HG02678 (cell line): ENCODE measurements around the gene ST6GALNAC3.
A peak's percentile ranks its signal among the peaks of the same experiment; 100 is the strongest.
"Not testable (repeated sequence)": the region's sequence is repeated elsewhere in the genome, so short reads cannot be mapped to it uniquely, and the experiment has no call there.

Experiments
- ATAC-seq: cut with Tn5 transposase; IDR thresholded peaks from one replicate; pipeline ENCODE4 v1.9.1; 2021; ENCODE audit warnings: mild to moderate bottlenecking, moderate library complexity; ENCODE audit not compliant: unreplicated experiment

ST6GALNAC3 gene

GRCh38 chr1:76074321-76075187 lies at the start of gene ST6GALNAC3:
ST6GALNAC3 (plus strand) TSS chr1:76074746.
- peak; percentile 85 for ATAC-seq

- ATAC-seq: no peak
Observed at GRCh38 chr1:76027341-76027740, 47.2 kb upstream of the ST6GALNAC3 start.

- no peak for ATAC-seq
Observed at GRCh38 chr1:76029331-76029730, 45.2 kb upstream of the ST6GALNAC3 start.

GRCh38 chr1:76031496-76031895 lies 43.0 kb upstream of the ST6GALNAC3 start:
- no peak for ATAC-seq

- no peak for ATAC-seq
Observed at GRCh38 chr1:76033800-76034475, 40.6 kb upstream of the ST6GALNAC3 start.

GRCh38 chr1:76035053-76035452 lies 39.5 kb upstream of the ST6GALNAC3 start:
- ATAC-seq: no peak

- no peak for ATAC-seq
Observed at GRCh38 chr1:76037324-76037723, 37.2 kb upstream of the ST6GALNAC3 start.

- ATAC-seq: no peak
Observed at GRCh38 chr1:76038287-76039004, 36.1 kb upstream of the ST6GALNAC3 start.

GRCh38 chr1:76046149-76046548 lies 28.4 kb upstream of the ST6GALNAC3 start:
- no peak for ATAC-seq

GRCh38 chr1:76048219-76048618 lies 26.3 kb upstream of the ST6GALNAC3 start:
- no peak for ATAC-seq

GRCh38 chr1:76048926-76049325 lies 25.6 kb upstream of the ST6GALNAC3 start:
- no peak for ATAC-seq

GRCh38 chr1:76049498-76049897 lies 25.0 kb upstream of the ST6GALNAC3 start:
- ATAC-seq: no peak

- ATAC-seq: not testable (repeated sequence)
Observed at GRCh38 chr1:76050073-76050472, 24.5 kb upstream of the ST6GALNAC3 start.

GRCh38 chr1:76053021-76053420 lies 21.5 kb upstream of the ST6GALNAC3 start:
- ATAC-seq: no peak

- no peak for ATAC-seq
Observed at GRCh38 chr1:76054359-76054758, 20.2 kb upstream of the ST6GALNAC3 start.

- no peak for ATAC-seq
Observed at GRCh38 chr1:76055987-76056386, 18.6 kb upstream of the ST6GALNAC3 start.

GRCh38 chr1:76059451-76059850 lies 15.1 kb upstream of the ST6GALNAC3 start:
- no peak for ATAC-seq

GRCh38 chr1:76065270-76065669 lies 9.3 kb upstream of the ST6GALNAC3 start:
- no peak for ATAC-seq

GRCh38 chr1:76066394-76066793 lies 8.2 kb upstream of the ST6GALNAC3 start:
- ATAC-seq: no peak

GRCh38 chr1:76068542-76068941 lies 6.0 kb upstream of the ST6GALNAC3 start:
- ATAC-seq: no peak

- no peak for ATAC-seq
Observed at GRCh38 chr1:76068953-76069561, 5.5 kb upstream of the ST6GALNAC3 start.
